ENCODE data around the gene KCNC1. TPM values are rescaled to one million over a fixed set of nuclear protein-coding genes. Genes with fewer than 3 reads are reported as not detected.

KCNC1 gene
- polyA plus RNA-seq, 4 donors, result 0.13 to 1.3 TPM; not detected in 2

DNA sequence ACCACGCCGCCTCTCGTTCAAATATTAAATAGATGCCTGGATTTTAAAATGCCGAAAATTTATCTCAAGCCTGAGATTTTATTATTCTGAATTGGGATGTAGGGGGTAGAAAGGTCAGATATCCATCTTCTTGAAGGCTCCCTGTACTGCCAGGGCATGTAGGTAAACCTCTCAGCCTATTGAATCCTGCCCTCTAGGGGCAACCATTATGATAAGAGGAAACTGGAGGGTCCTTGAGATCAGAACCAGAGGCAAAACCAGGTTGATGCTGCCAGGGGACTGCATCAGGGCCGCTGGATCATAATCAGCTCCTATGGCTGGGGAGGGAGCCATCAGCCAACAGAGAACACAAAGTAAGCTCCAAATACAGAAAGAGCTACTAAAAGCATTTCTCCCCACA, 92.4 kb downstream of the KCNC1 start:
- Histone ChIP-seq H3K27me3 (ENCODE audit: control insufficient read depth in 3 of 3, insufficient read depth in 3 of 3, low read length in 3 of 3) (no peaks in the 10 kb centered on the region), H3K36me3 (ENCODE audit: control insufficient read depth in 3 of 3, insufficient read depth in 2 of 3, low read depth in 1 of 3, low read length in 3 of 3) (no peaks in the 10 kb centered on the region), H3K27ac (ENCODE audit: low read depth in 1 of 3, low read length in 2 of 3) (no peak overlapping the region), H3K4me1 (ENCODE audit: control insufficient read depth in 3 of 3, insufficient read depth in 2 of 3, low read depth in 1 of 3, low read length in 2 of 3) (peaks cover 0 to 2% (median 0%) of the 10 kb centered on the region in 3 donors), H3K9me3 (ENCODE audit: control insufficient read depth in 2 of 2, insufficient read depth in 1 of 2, low read depth in 1 of 2, low read length in 1 of 2) (no peaks in the 10 kb centered on the region), H3K4me3 (ENCODE audit: low read depth in 1 of 3, low read length in 3 of 3) (no peak overlapping the region)
- 89 to 95% (median 95%) methylated on average over 5 of the region's 5 CpGs for WGBS, 3 donors
- FAIRE-seq, result no peak
- no peak for DNase-seq

DNA sequence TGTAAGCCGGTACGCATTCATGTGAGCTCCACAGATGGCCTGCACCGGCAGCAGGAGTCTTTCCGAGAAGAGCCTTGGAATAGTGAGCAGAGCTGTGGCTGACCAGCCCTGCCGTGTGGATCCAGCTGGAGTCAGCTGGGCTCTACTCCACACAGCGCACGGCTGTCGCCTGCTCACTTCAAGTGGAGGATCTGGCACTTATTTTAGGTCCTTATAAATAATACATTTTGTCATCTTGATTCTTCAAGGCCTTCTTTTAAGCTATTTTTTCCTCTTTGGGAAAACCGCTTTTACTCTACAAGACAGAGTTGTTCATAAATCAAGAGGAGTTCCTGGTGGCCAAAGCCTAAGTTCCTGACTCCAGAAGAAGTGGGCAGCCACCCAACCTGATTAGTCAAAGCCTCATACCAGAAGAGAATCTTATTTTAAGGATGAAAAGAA, 93.8 kb downstream of the KCNC1 start:
- H3K4me3 ChIP-seq (ENCODE audit: low read depth in 1 of 3, low read length in 3 of 3), result no peak overlapping the region
- H3K36me3 ChIP-seq (ENCODE audit: control insufficient read depth in 3 of 3, insufficient read depth in 2 of 3, low read depth in 1 of 3, low read length in 3 of 3), result no peaks in the 10 kb centered on the region
- WGBS, 3 donors, result 61 to 93% (median 90%) methylated on average over 9 of the region's 9 CpGs
- FAIRE-seq (no peak), DNase-seq (peak in 1 of 2 donors; percentile 55)
- H3K27me3 ChIP-seq (ENCODE audit: control insufficient read depth in 3 of 3, insufficient read depth in 3 of 3, low read length in 3 of 3), result no peaks in the 10 kb centered on the region
- H3K9me3 ChIP-seq (ENCODE audit: control insufficient read depth in 2 of 2, insufficient read depth in 1 of 2, low read depth in 1 of 2, low read length in 1 of 2), result no peaks in the 10 kb centered on the region
- H3K4me1 ChIP-seq (ENCODE audit: control insufficient read depth in 3 of 3, insufficient read depth in 2 of 3, low read depth in 1 of 3, low read length in 2 of 3), result no peaks in the 10 kb centered on the region
- H3K27ac ChIP-seq (ENCODE audit: low read depth in 1 of 3, low read length in 2 of 3), result peak overlapping the region in 1 of 3 donors; percentile 34

DNA sequence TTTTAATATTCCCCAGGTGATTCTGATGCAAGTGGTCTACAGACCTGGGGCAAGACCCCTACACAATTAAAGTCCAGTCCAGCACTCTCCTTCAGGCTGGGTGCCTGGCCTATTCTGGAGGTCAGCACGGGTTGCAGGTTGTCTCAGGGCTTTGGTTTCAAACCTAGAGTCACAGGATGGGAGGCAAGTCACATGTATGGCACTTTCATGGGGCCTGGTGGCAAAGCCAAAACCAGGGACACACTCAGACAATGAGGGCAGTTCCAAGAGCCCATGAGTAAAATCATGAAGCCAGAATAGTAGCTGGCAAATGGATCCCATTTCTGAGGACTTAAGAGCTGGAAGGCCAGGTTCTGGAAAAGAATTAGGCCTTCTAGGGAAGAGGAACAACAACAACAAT, 96.6 kb downstream of the KCNC1 start:
- no peaks in the 10 kb centered on the region for H3K9me3 ChIP-seq (ENCODE audit: control insufficient read depth in 2 of 2, insufficient read depth in 1 of 2, low read depth in 1 of 2, low read length in 1 of 2)
- H3K4me3 ChIP-seq (ENCODE audit: low read depth in 1 of 3, low read length in 3 of 3), result no peak overlapping the region
- H3K27ac ChIP-seq (ENCODE audit: low read depth in 1 of 3, low read length in 2 of 3), result no peak overlapping the region
- H3K36me3 ChIP-seq (ENCODE audit: control insufficient read depth in 3 of 3, insufficient read depth in 2 of 3, low read depth in 1 of 3, low read length in 3 of 3), result no peaks in the 10 kb centered on the region
- 81 to 95% (median 88%) methylated on average over 1 of the region's 1 CpG for WGBS, 3 donors
- no peaks in the 10 kb centered on the region for H3K4me1 ChIP-seq (ENCODE audit: control insufficient read depth in 3 of 3, insufficient read depth in 2 of 3, low read depth in 1 of 3, low read length in 2 of 3)
- no peaks in the 10 kb centered on the region for H3K27me3 ChIP-seq (ENCODE audit: control insufficient read depth in 3 of 3, insufficient read depth in 3 of 3, low read length in 3 of 3)
- FAIRE-seq (no peak), DNase-seq (no peak)

DNA sequence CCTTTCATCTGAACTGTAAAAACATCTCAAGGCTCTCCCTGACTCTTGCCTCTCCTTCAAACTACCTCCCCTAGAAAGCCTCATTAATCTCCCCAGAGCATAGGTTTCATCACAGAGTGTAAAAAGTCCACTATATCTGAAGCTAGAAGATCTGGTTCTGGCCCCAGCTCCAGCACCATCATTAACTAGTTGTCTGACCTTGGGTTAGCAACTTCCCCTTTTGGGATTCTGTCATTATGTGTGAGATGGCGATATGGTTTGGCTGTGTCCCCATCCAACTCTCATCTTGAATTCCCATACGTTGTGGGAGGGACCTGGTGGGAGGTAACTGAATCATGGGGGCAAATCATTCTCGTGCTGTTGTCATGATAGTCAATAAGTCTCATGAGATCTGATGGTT, 97.3 kb downstream of the KCNC1 start:
- H3K4me3 ChIP-seq (ENCODE audit: low read depth in 1 of 3, low read length in 3 of 3), result no peak overlapping the region
- H3K27ac ChIP-seq (ENCODE audit: low read depth in 1 of 3, low read length in 2 of 3), result no peak overlapping the region
- no peak for FAIRE-seq
- H3K9me3 ChIP-seq (ENCODE audit: control insufficient read depth in 2 of 2, insufficient read depth in 1 of 2, low read depth in 1 of 2, low read length in 1 of 2), result no peaks in the 10 kb centered on the region
- H3K36me3 ChIP-seq (ENCODE audit: control insufficient read depth in 3 of 3, insufficient read depth in 2 of 3, low read depth in 1 of 3, low read length in 3 of 3), result no peaks in the 10 kb centered on the region
- H3K4me1 ChIP-seq (ENCODE audit: control insufficient read depth in 3 of 3, insufficient read depth in 2 of 3, low read depth in 1 of 3, low read length in 2 of 3), result no peaks in the 10 kb centered on the region
- no peak for DNase-seq
- 95 to 97% (median 95%) methylated on average over 3 of the region's 3 CpGs for WGBS, 3 donors
- H3K27me3 ChIP-seq (ENCODE audit: control insufficient read depth in 3 of 3, insufficient read depth in 3 of 3, low read length in 3 of 3), result no peaks in the 10 kb centered on the region

Other genes with a start within 250 kb of the KCNC1 start
- gene USH1C, start 190.4 kb upstream of the KCNC1 start, polyA plus RNA-seq, result 100 to 1,000 TPM in 3 of 4 donors, 10 to 100 TPM in 1; 86.2 to 309 (median 297) TPM
- gene OTOG, start 187.5 kb upstream of the KCNC1 start, polyA plus RNA-seq, result under 1 TPM in 2 of 4 donors, not detected in 2; 0.04 TPM
- under 1 TPM in 1 of 4 donors, not detected in 3; 0.15 TPM for gene MYOD1, start 15.2 kb upstream of the KCNC1 start, polyA plus RNA-seq